DOHH2 (cell line): Measurements from ENCODE around the gene CDC42BPA.

Experiments used
- CTCF ChIP-seq: fragments of 200-600 bp; sonication (generic); IDR thresholded peaks from one replicate; pipeline ENCODE4 v1.5.1; 2014; ENCODE audit warnings: antibody characterized with exemption, mild to moderate bottlenecking, low read depth, low read length; ENCODE audit not compliant: poor library complexity, severe bottlenecking
- EZH2phosphoT487 ChIP-seq: fragments of 200-600 bp; sonication (generic); IDR thresholded peaks from 2 replicates; pipeline ENCODE4 v1.6.1; 2017; ENCODE audit warnings: borderline replicate concordance, mild to moderate bottlenecking, antibody characterized with exemption, low read length, moderate library complexity, mixed read lengths

- TF ChIP-seq CTCF (no peak), EZH2phosphoT487 (no peak)
These were observed 190.4 kb downstream of the CDC42BPA start for GRCh38 chr1:227127891-227128290.
